ENCODE measurements around the gene TRPV3.

The TRPV3 gene

GRCh38 chr17:3557768-3558583, at the start of gene TRPV3:
Gene TRPV3, minus strand, starts transcription at chr17:3557812. Its CDS starts 2,962 bp downstream, at chr17:3554850.
- Histone ChIP-seq H3K4me3 (ENCODE audit: low read length) (no peak within 1 kb of the TSS), H3K36me3 (ENCODE audit: insufficient read depth, low read length) (no peaks in the 10 kb centered on the region), H2AFZ (ENCODE audit: low read depth, low read length) (no peak within 1 kb of the TSS), H3K9me3 (ENCODE audit: low read length) (no peaks in the 10 kb centered on the region), H3K27me3 (ENCODE audit: insufficient read depth, low read length) (no peaks in the 10 kb centered on the region), H3K4me1 (ENCODE audit: insufficient read depth, low read length) (no peaks in the 10 kb centered on the region)

DNA sequence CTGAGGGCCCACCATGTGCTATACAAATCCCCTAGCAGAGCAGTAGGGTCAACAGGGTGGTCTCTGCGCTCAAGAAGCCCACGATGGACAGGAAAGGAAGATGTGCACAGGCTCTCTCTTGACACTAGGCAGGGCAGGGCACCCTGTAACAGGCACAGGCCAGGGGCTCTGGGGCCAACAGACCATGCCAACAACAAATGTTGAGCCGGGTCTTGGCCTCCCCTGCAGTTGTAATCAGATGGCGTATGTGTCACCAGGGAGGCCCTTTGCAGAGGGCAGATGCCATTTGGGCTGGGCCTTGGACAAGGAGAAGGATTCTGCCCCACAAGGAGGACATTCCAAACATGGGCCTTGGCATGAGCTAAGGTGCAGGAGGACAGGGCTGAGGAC, 46.3 kb upstream of the TRPV3 start:
- H2AFZ ChIP-seq (ENCODE audit: low read depth, low read length) = no peak overlapping the region
- H3K36me3 ChIP-seq (ENCODE audit: insufficient read depth, low read length) = peaks cover 37% of the 10 kb centered on the region
- no peaks in the 10 kb centered on the region for H3K27me3 ChIP-seq (ENCODE audit: insufficient read depth, low read length)
- H3K4me1 ChIP-seq (ENCODE audit: insufficient read depth, low read length) = no peaks in the 10 kb centered on the region
- no peak overlapping the region for H3K4me3 ChIP-seq (ENCODE audit: low read length)
- no peaks in the 10 kb centered on the region for H3K9me3 ChIP-seq (ENCODE audit: low read length)

- no peak overlapping the region for H2AFZ ChIP-seq (ENCODE audit: low read depth, low read length)
- H3K27me3 ChIP-seq (ENCODE audit: insufficient read depth, low read length) = no peaks in the 10 kb centered on the region
- H3K4me1 ChIP-seq (ENCODE audit: insufficient read depth, low read length) = no peaks in the 10 kb centered on the region
Observed at GRCh38 chr17:3603119-3603869, 45.7 kb upstream of the TRPV3 start.

GRCh38 chr17:3602499-3602898, 44.9 kb upstream of the TRPV3 start:
- H3K9me3 ChIP-seq (ENCODE audit: low read length) = no peaks in the 10 kb centered on the region
- H3K4me3 ChIP-seq (ENCODE audit: low read length) = no peak overlapping the region
- no peaks in the 10 kb centered on the region for H3K27me3 ChIP-seq (ENCODE audit: insufficient read depth, low read length)
- H2AFZ ChIP-seq (ENCODE audit: low read depth, low read length) = no peak overlapping the region
- H3K36me3 ChIP-seq (ENCODE audit: insufficient read depth, low read length) = peaks cover 28% of the 10 kb centered on the region
- H3K4me1 ChIP-seq (ENCODE audit: insufficient read depth, low read length) = no peaks in the 10 kb centered on the region

More at GRCh38 chr17:3603119-3603869, 45.7 kb upstream of the TRPV3 start:
- Histone ChIP-seq H3K4me3 (ENCODE audit: low read length) (no peak overlapping the region), H3K9me3 (ENCODE audit: low read length) (no peaks in the 10 kb centered on the region), H3K36me3 (ENCODE audit: insufficient read depth, low read length) (peaks cover 32% of the 10 kb centered on the region)

- no peaks in the 10 kb centered on the region for H3K4me1 ChIP-seq (ENCODE audit: insufficient read depth, low read length)
- no peak overlapping the region for H2AFZ ChIP-seq (ENCODE audit: low read depth, low read length)
- H3K36me3 ChIP-seq (ENCODE audit: insufficient read depth, low read length) = peaks cover 17% of the 10 kb centered on the region
- no peaks in the 10 kb centered on the region for H3K27me3 ChIP-seq (ENCODE audit: insufficient read depth, low read length)
- H3K9me3 ChIP-seq (ENCODE audit: low read length) = no peaks in the 10 kb centered on the region
- H3K4me3 ChIP-seq (ENCODE audit: low read length) = no peak overlapping the region
Observed at GRCh38 chr17:3600529-3601205, 43.1 kb upstream of the TRPV3 start.

GRCh38 chr17:3598078-3598477, 40.5 kb upstream of the TRPV3 start:
- peaks cover 6% of the 10 kb centered on the region for H3K36me3 ChIP-seq (ENCODE audit: insufficient read depth, low read length)
- H3K4me3 ChIP-seq (ENCODE audit: low read length) = no peak overlapping the region
- no peaks in the 10 kb centered on the region for H3K9me3 ChIP-seq (ENCODE audit: low read length)
- H2AFZ ChIP-seq (ENCODE audit: low read depth, low read length) = no peak overlapping the region
- H3K27me3 ChIP-seq (ENCODE audit: insufficient read depth, low read length) = no peaks in the 10 kb centered on the region
- H3K4me1 ChIP-seq (ENCODE audit: insufficient read depth, low read length) = no peaks in the 10 kb centered on the region

GRCh38 chr17:3596804-3597464, 39.3 kb upstream of the TRPV3 start:
- H3K4me1 ChIP-seq (ENCODE audit: insufficient read depth, low read length) = no peaks in the 10 kb centered on the region
- H3K27me3 ChIP-seq (ENCODE audit: insufficient read depth, low read length) = no peaks in the 10 kb centered on the region
- H3K36me3 ChIP-seq (ENCODE audit: insufficient read depth, low read length) = peaks cover 4% of the 10 kb centered on the region
- H2AFZ ChIP-seq (ENCODE audit: low read depth, low read length) = no peak overlapping the region
- no peaks in the 10 kb centered on the region for H3K9me3 ChIP-seq (ENCODE audit: low read length)
- no peak overlapping the region for H3K4me3 ChIP-seq (ENCODE audit: low read length)

GRCh38 chr17:3594976-3595375, 37.4 kb upstream of the TRPV3 start:
- Histone ChIP-seq H3K27me3 (ENCODE audit: insufficient read depth, low read length) (no peaks in the 10 kb centered on the region), H3K4me3 (ENCODE audit: low read length) (no peak overlapping the region), H3K4me1 (ENCODE audit: insufficient read depth, low read length) (no peaks in the 10 kb centered on the region)

DNA sequence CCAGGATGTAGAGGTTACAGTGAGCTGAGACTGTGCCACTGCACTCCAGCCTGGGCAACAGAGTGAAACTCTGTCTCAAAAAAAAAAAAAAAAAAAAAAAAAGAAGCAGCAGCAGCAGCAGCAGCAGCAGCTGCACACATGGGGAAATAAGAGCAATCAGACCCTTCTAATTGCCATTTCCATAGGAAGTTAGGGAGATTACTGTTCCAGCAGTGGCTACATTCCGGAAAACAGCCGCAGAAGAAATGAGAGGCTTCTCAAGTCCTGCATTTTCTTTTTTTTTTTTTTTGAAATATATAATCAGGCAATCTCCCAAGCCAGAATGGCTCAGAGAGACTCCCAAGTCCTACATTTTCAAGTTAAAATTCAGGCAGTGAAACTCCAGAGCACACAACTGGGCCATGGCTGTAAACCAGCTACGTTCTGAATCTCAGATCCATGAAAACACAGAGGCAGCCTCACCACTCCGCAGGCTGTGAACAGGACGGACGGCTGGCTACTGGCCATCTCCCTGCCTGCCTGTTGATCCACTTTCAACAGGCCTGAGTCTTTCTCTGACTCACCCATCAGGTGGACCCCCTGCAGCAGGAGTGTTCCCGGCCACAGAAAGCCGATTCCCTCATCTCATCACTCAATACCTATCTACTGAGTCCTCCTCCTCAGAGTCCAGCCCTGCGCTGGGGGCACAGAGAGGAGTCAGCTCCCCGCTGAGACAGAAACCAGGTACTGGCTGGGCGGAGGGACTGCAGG, 36.6 kb upstream of the TRPV3 start:
- Histone ChIP-seq H3K4me3 (ENCODE audit: low read length) (no peak overlapping the region), H2AFZ (ENCODE audit: low read depth, low read length) (no peak overlapping the region), H3K27me3 (ENCODE audit: insufficient read depth, low read length) (no peaks in the 10 kb centered on the region), H3K36me3 (ENCODE audit: insufficient read depth, low read length) (peaks cover 22% of the 10 kb centered on the region), H3K4me1 (ENCODE audit: insufficient read depth, low read length) (no peaks in the 10 kb centered on the region), H3K9me3 (ENCODE audit: low read length) (no peaks in the 10 kb centered on the region)

More at GRCh38 chr17:3594976-3595375, 37.4 kb upstream of the TRPV3 start:
- Histone ChIP-seq H2AFZ (ENCODE audit: low read depth, low read length) (no peak overlapping the region), H3K9me3 (ENCODE audit: low read length) (no peaks in the 10 kb centered on the region), H3K36me3 (ENCODE audit: insufficient read depth, low read length) (peaks cover 15% of the 10 kb centered on the region)

DNA sequence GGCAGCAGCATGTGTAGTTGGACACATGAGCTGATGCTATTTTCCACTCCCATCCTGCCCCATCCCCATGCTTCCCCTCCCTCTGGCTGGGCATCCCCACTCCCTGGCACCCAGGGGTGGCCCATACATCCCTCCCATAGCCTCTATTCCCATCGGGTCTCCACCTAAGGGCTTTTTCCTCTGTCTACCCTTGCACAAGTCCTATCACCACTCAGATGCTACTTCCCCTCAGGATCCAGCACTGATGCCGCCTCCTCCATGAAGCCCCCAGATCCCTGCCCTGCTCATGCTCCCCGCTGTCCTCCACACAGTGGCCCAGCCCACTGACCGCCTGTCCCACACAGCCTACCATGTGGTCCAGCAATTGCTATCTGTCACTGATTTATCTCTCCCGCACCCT, 35.8 kb upstream of the TRPV3 start:
- Histone ChIP-seq H3K9me3 (ENCODE audit: low read length) (no peaks in the 10 kb centered on the region), H3K4me3 (ENCODE audit: low read length) (no peak overlapping the region), H2AFZ (ENCODE audit: low read depth, low read length) (no peak overlapping the region), H3K27me3 (ENCODE audit: insufficient read depth, low read length) (no peaks in the 10 kb centered on the region), H3K4me1 (ENCODE audit: insufficient read depth, low read length) (no peaks in the 10 kb centered on the region), H3K36me3 (ENCODE audit: insufficient read depth, low read length) (peaks cover 27% of the 10 kb centered on the region)

DNA sequence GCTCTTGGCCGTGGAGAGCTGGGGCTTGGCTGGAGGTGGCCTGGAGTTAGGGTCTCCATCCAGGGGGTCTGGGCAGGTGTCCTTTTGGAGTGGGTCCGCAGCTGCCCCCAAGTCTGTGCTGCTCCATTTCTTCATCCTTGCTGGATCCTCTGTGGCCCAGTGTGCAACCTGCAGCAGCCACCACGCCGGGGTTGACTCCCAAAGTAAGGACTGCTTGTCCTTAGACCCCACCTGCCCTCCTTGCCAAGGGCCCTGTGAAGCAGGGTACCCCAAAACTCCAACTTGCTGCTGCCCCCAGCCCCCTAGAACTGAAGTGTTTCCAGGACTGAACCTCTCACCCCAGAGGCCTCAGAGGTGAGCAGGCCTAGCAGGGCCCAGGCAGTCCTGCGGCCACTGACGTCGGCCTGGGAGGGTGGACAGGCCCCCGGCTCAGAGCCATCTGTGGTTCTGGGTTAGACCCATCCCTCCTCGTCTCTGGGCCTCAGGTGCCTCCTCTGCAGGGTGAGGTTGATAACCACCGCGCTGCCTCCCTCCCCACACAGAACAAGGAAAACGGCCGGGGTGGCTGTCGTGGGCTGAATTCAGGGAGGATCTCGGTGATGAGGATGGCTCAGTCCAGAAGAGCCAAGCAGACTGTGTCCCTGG, 34.7 kb upstream of the TRPV3 start:
- Histone ChIP-seq H2AFZ (ENCODE audit: low read depth, low read length) (no peak overlapping the region), H3K4me1 (ENCODE audit: insufficient read depth, low read length) (no peaks in the 10 kb centered on the region), H3K4me3 (ENCODE audit: low read length) (no peak overlapping the region), H3K27me3 (ENCODE audit: insufficient read depth, low read length) (no peaks in the 10 kb centered on the region), H3K9me3 (ENCODE audit: low read length) (no peaks in the 10 kb centered on the region), H3K36me3 (ENCODE audit: insufficient read depth, low read length) (peaks cover 33% of the 10 kb centered on the region)

GRCh38 chr17:3590768-3591167, 33.2 kb upstream of the TRPV3 start:
- H3K36me3 ChIP-seq (ENCODE audit: insufficient read depth, low read length) = peaks cover 44% of the 10 kb centered on the region
- no peaks in the 10 kb centered on the region for H3K27me3 ChIP-seq (ENCODE audit: insufficient read depth, low read length)
- H3K9me3 ChIP-seq (ENCODE audit: low read length) = no peaks in the 10 kb centered on the region
- H3K4me1 ChIP-seq (ENCODE audit: insufficient read depth, low read length) = no peaks in the 10 kb centered on the region
- H3K4me3 ChIP-seq (ENCODE audit: low read length) = no peak overlapping the region
- no peak overlapping the region for H2AFZ ChIP-seq (ENCODE audit: low read depth, low read length)

All from neuron (in vitro differentiated cells).